ENCODE results near the gene GK. TPM values are rescaled to one million over a fixed set of nuclear protein-coding genes. Genes with fewer than 3 reads are reported as not detected.

The GK gene
- total RNA-seq (ENCODE audit: low replicate concordance): 3.2 and 6.4 TPM in 2 replicates

GRCh38 chrX:30653415-30654131 is at the start of gene GK:
TSS of gene GK (plus strand) at chrX:30653423. CDS start at chrX:30653538, 115 bp downstream.

Other genes starting within 250 kb of the GK start
- not detected in 2 replicates for gene TASL, start 75.7 kb upstream of the GK start, total RNA-seq (ENCODE audit: low replicate concordance)
- gene TAB3, start 235.8 kb downstream of the GK start, total RNA-seq (ENCODE audit: low replicate concordance): 2.1 and 5.2 TPM in 2 replicates